ENCODE data around the gene SUCNR1. TPM values are rescaled to one million over a fixed set of nuclear protein-coding genes. Genes with fewer than 3 reads are reported as not detected.
A peak's percentile ranks its signal among the peaks of the same experiment; 100 is the strongest.

SUCNR1 gene
- total and polyA plus RNA-seq, 2 of the 4 experiments (the other 2 are of a cell fraction): not detected

DNA sequence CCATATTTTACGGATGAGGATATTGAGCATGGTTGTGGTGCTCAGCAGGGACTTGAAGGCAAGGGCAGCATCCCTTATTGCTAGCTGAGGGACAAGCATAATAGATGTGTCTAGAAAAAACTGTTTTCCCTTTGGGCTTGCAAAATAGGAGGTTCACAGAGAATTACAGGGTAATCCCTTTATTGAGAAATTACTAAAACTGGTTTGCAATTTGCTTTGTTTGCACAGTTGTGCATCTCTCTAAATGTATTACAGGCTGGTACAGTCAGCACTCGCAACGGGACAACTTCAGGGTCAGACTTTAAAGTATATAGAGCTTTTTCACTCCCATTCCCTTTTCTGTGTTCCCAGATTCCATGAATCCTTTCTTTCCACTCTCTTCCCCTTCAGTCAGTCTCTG lies 51.3 kb downstream of the SUCNR1 start:
- 86% methylated on average over 2 of the region's 3 CpGs; no CpG with 5 or more reads in 1 of the 2 experiments for WGBS, 2 experiments (ENCODE audit: extremely low coverage in 2 of 2, insufficient read length in 1 of 2)

More for the DNA sequence above, 51.3 kb downstream of the SUCNR1 start:
- H4K8ac ChIP-seq (ENCODE audit: low read depth in 2 of 2, low read length in 2 of 2): no peak overlapping the region; a peak in 1 of 4 replicates
- H2AK5ac ChIP-seq (ENCODE audit: low read depth, low read length): no peak overlapping the region; the same call in 1 of the 2 replicates
- no peak for DNase-seq
- H2BK20ac ChIP-seq (ENCODE audit: low read depth, low read length): peak overlapping the region; percentile 19; the same call in 1 of the 2 replicates
- H3K9me3 ChIP-seq (ENCODE audit: control insufficient read depth, insufficient read depth, low read length): peaks cover 3% of the 10 kb centered on the region; the same call in 1 of the 2 replicates
- H4K5ac ChIP-seq (ENCODE audit: low read depth, low read length): peak overlapping the region; percentile 72
- peak overlapping the region; percentile 39; the same call in 1 of the 3 replicates for H2BK15ac ChIP-seq (ENCODE audit: low read depth, low read length)
- no peak overlapping the region for H3K9ac ChIP-seq (ENCODE audit: low read depth, low read length)
- H3K9me1 ChIP-seq (ENCODE audit: insufficient read depth, low read length): peaks cover 6% of the 10 kb centered on the region; the same call in 1 of the 2 replicates
- H3K79me1 ChIP-seq (ENCODE audit: low read depth in 1 of 2, low read length in 2 of 2): no peaks in the 10 kb centered on the region
- intact Hi-C loops (cut with micrococcal nuclease): no loop called here
- no peak overlapping the region for H3K4me2 ChIP-seq (ENCODE audit: low read depth, low read length)
- no peaks in the 10 kb centered on the region for H3K27me3 ChIP-seq (ENCODE audit: control insufficient read depth, insufficient read depth, low read length)
- no peak overlapping the region for H2AFZ ChIP-seq (replicated peaks; ENCODE audit: low read length, poor library complexity)
- peak overlapping the region; percentile 43; the same call in 1 of the 2 replicates for H3K18ac ChIP-seq (ENCODE audit: low read depth, low read length)
- H3K27ac ChIP-seq (ENCODE audit: insufficient read depth, low read length): no peak overlapping the region
- H4K20me1 ChIP-seq (ENCODE audit: insufficient read depth, low read length): no peaks in the 10 kb centered on the region
- no peak for TF ChIP-seq FOS (IDR thresholded peaks at IDR 0.05; ENCODE audit: low read depth, low read length)
- TF ChIP-seq MAZ (IDR thresholded peaks at IDR 0.05; ENCODE audit: borderline replicate concordance, low read depth, low read length): no peak
- no peak for TF ChIP-seq RAD21 (IDR thresholded peaks at IDR 0.05; ENCODE audit: low read length)
- TF ChIP-seq RFX5 (IDR thresholded peaks at IDR 0.05; ENCODE audit: low read depth, low read length): no peak
- no peak for TF ChIP-seq ELK1 (IDR thresholded peaks at IDR 0.05; ENCODE audit: borderline replicate concordance, low read depth, low read length)
- TF ChIP-seq POLR2A (IDR thresholded peaks at IDR 0.05; ENCODE audit: low read depth, low read length): no peak
- TF ChIP-seq RCOR1 (IDR thresholded peaks at IDR 0.05; ENCODE audit: insufficient replicate concordance, low read length): no peak
- TF ChIP-seq CTCF (conservative IDR thresholded peaks at IDR 0.05; ENCODE audit: low read depth, low read length): no peak
- no peak for TF ChIP-seq SMC3 (IDR thresholded peaks at IDR 0.05; ENCODE audit: low read depth, low read length)
- TF ChIP-seq NFE2L2 (IDR thresholded peaks at IDR 0.05; ENCODE audit: low read depth, low read length): no peak
- dilution Hi-C loops (cut with HindIII; ENCODE audit: low sequenced_read_pairs, unreplicated experiment): no loop called here
- H3K23ac ChIP-seq (ENCODE audit: low read depth, low read length): no peak overlapping the region
- BruUV-seq (replicated peaks): no TSS peak
- no peak overlapping the region for H4K91ac ChIP-seq (ENCODE audit: insufficient read depth, low read depth, low read length)
- H3K4ac ChIP-seq (ENCODE audit: low read depth, low read length): peak overlapping the region; percentile 30
- ChIA-PET POLR2A (ENCODE audit: unreplicated experiment) (no interaction called here), CTCF (no interaction called here)
- H3K36me3 ChIP-seq (ENCODE audit: control insufficient read depth, insufficient read depth, low read length): no peaks in the 10 kb centered on the region
- H3K56ac ChIP-seq (ENCODE audit: extremely low read depth, insufficient read depth, low read length): no peak overlapping the region
- H3K14ac ChIP-seq (replicated peaks; ENCODE audit: low read depth, low read length): 0 out of 2 replicates have a peak overlapping the region, but pooled peaks have one; percentile 42
- peaks cover 12% of the 10 kb centered on the region for H3K4me1 ChIP-seq (ENCODE audit: control insufficient read depth, insufficient read depth, low read length)
- ATAC-seq (ENCODE audit: low read depth): no peak
- H2AK9ac ChIP-seq (replicated peaks; ENCODE audit: low read depth, low read length, poor library complexity): no peak overlapping the region
- in situ Hi-C loops (cut with MboI; ENCODE audit: low sequenced_read_pairs): no loop called here
- no peak overlapping the region for H2BK5ac ChIP-seq (ENCODE audit: low read depth, low read length, poor library complexity, severe bottlenecking)
- H2BK120ac ChIP-seq (ENCODE audit: low read depth, low read length): peak overlapping the region; percentile 9; the same call in 1 of the 2 replicates
- no peak overlapping the region for H3K4me3 ChIP-seq (ENCODE audit: insufficient read depth, low read depth, low read length)

All from IMR-90 (cell line).